Stimulated activated CD8-positive, alpha-beta memory T cell treated with anti-CD3 and anti-CD28 coated beads, Interleukin-2, amount 100 ng/mL, for 48 hours (primary cell): Measurements from ENCODE around the gene MACROD2.

ENCODE experiments used
- DNase-seq, 2 donors: peaks; one replicate each; pipeline ENCODE4 v3.0.0-alpha.2; 2020; ENCODE audit warnings: low read depth in 2 of 2

MACROD2 gene

DNA sequence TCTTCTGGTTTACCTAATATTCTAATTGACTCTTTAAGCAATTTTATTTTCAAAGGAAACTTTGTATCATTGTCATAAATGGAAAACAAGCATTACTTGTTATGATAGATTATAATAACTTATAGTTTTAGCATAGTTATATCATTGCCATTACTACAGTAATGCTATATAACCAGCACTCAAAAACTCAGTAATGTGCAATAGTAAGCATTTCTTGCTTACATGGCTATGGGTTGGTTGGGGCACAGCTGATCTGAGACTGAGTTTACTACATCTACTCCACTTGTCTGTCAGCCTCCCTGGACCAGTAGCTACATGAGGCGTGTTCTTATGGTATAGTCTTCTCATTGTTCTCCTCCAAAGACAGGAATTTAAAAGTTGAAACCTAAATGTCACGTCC is 1427.7 kb downstream of the MACROD2 start:
- DNase-seq: no peak

GRCh38 chr20:15439551-15439950 is 1444.2 kb downstream of the MACROD2 start:
- no peak for DNase-seq

- no peak for DNase-seq
These were observed 1444.9 kb downstream of the MACROD2 start for GRCh38 chr20:15440049-15440820.

- DNase-seq: no peak
These were observed 1449.9 kb downstream of the MACROD2 start for GRCh38 chr20:15445056-15445840.

DNA sequence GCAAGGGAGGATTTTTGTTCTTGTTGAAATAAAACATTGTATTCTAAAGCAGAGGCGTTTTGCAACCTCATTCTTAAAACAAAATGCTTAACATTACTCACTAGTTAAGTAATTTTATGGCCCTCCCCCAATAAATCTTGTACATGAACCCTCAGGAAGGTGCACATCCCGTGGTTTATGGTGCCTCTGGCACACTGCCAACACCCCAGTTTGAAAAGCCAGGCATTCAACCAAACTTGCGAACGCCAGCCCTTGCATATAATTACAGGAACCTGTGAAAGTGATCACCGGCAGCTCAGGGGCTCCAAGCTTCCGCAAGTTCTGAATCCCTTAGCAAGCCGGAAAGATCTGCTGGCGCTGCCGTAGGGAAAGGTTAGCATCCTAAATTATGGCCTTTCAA is 1451.1 kb downstream of the MACROD2 start:
- no peak for DNase-seq

GRCh38 chr20:15447549-15447948 is 1452.2 kb downstream of the MACROD2 start:
- no peak for DNase-seq

DNA sequence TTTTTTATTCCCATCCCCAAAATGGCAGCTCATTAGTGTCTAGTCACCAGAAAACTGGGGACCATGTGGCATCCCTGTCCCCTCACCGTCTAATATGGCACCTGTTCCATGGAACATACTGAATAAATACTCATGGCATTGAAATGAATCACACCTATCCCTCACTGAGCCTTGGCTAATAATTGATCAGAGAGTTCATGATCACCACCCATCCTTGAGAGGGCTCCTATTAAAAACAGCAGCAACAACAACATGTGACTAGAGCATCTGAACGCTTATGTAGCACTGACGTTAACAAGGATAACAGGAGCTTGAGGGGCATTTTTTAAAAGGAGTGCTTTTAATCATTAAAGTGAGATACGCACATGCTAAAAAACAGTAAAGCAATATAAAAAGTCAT is 1453.7 kb downstream of the MACROD2 start:
- DNase-seq: no peak

DNA sequence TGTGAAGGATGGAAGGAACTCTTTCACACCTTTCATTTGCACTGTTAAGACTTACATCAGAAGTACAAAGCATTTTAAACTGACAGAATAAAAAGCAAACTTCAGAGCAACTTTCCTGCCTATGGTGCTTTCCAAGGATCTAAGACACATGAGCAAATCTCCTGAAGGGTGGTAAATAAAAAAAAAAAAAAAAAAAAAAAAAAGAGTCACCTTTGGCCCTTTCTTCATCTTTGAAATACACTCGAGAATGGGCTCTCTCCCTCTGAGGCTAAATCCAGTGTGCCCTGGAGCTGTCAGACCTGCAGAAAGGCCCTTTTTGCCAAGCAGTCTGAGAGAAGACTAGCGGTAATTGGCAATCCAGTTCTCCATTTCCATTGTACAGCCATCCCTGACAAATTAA is 1455.9 kb downstream of the MACROD2 start:
- DNase-seq: no peak

- no peak for DNase-seq
These were observed 1460.0 kb downstream of the MACROD2 start for GRCh38 chr20:15455279-15455678.

GRCh38 chr20:15461938-15462337 is 1466.6 kb downstream of the MACROD2 start:
- DNase-seq: no peak

DNA sequence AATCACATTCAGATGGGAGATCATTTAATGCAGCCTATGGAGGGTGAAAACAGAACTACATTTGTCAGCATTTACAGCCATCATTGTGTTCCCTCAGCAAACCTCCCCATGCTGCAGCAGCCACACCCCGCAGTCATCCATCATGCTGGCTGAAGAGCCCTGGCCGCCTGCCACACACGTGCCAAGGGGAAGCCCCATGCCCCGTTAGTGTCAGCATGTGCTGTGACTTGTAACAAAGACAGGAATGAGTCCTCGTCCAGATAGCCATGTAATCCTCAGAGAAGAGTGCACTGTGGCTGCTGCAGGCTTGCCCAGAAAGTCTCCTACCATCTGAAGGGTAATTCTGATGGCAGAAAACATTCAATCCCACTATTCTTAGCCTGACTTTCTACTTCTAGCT is 1480.2 kb downstream of the MACROD2 start:
- no peak for DNase-seq

DNA sequence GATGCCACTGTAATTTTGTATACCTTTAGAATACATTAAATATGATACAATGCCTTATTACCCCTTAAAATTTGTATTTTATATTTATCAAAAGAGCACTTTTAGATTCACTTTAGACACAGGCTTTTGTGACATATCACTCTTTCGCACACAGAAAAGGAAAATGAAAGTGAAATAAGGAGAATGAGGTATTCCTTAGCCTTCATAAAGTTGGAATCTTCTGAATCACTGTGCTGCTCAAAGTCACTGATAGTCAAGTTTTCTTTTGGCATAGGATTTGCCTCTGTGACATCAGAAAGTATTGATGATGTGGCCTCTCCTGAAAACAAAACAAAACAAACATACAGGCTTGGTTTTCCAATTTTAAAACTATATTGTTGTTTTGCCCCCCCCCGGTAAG is 1480.9 kb downstream of the MACROD2 start:
- DNase-seq: no peak

GRCh38 chr20:15476781-15477180 is 1481.5 kb downstream of the MACROD2 start:
- DNase-seq: no peak

DNA sequence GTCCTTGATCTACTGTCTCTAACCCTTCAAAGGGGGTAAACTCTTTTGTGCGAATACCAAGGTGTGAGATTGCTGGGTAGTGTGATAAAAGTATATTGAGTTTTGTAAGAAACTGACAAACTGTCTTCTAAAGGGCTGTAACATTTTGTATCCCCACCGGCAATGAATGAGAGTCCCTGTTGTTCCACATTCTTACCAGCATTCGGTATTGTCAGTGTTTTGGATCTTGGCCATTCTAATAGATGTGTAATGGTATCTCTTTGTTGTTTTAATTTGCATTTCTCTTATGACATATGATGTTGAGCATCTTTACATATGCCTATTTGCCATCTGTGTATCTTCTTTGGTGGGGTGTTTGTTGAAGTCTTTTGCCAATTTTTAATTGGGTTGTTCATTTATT is 1487.2 kb downstream of the MACROD2 start:
- no peak for DNase-seq

- DNase-seq: no peak
These were observed 1490.2 kb downstream of the MACROD2 start for GRCh38 chr20:15485519-15485918.

- DNase-seq: no peak
These were observed 1491.7 kb downstream of the MACROD2 start for GRCh38 chr20:15487030-15487429.

GRCh38 chr20:15487682-15488081 is 1492.4 kb downstream of the MACROD2 start:
- no peak for DNase-seq

- no peak for DNase-seq
These were observed 1496.3 kb downstream of the MACROD2 start for GRCh38 chr20:15491575-15491974.

DNA sequence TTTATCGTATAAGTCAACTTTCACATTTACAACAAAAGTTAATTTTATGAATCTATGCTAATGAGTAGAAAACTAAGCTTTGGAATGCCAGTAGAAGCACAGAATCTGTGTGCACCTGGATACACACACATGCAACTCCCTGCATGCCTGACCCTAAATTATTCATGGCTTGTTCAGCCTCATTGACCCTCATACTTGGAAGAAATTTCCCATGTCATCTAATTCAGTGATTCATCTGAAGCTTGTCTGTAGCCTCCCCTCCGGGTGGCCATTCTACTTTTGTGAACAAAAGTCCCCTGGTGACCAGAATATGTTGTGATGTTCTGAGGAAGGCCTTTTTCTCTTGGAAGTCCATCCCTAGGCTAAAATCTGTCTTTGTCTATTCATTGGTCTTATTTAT is 1499.5 kb downstream of the MACROD2 start:
- no peak for DNase-seq

GRCh38 chr20:15496501-15497039 is 1501.3 kb downstream of the MACROD2 start:
- DNase-seq: no peak

- no peak for DNase-seq
These were observed 1503.6 kb downstream of the MACROD2 start for GRCh38 chr20:15498926-15499325.

GRCh38 chr20:15506311-15506710 is 1511.0 kb downstream of the MACROD2 start:
- no peak for DNase-seq

DNA sequence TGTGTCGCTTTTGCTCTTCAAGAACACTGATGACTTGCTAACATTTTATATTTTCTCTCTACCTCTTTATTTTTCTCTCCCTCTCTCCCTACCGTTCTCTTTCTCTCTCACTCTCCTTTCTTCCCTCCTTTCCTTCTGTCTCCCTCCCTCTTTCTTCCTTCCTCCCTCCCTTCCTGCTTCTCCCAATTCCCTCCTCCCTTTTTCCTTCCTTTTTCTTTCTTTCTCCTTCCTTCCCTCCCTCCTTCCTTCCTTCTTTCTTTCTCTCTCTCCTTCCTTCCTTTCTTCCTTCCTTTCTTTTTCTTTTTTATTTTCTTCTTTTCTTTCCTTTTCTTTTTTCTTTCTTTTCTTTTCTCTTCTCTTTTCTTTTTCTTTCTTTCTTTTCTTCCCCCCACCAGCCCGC is 1511.8 kb downstream of the MACROD2 start:
- no peak for DNase-seq
